Prostate gland (tissue), 2 donors: ENCODE data around the gene GABRE. TPM values are rescaled to one million over a fixed set of nuclear protein-coding genes. Genes with fewer than 3 reads are reported as not detected.

Experiments used
- DNase-seq: peaks from one replicate; pipeline ENCODE4 v3.0.0-alpha.2; 2019; ENCODE audit warnings: low spot score
- H3K27ac ChIP-seq, 2 donors: fragments of 200-600 bp; sonication (generic); 2 replicates each; pipeline ENCODE4 v1.5.1; 2017 to 2019
- H3K27me3 ChIP-seq: fragments of 200-600 bp; sonication (generic); replicated peaks from 2 replicates; pipeline ENCODE4 v1.5.1; 2019; ENCODE audit not compliant: insufficient read depth
- H3K36me3 ChIP-seq, 2 donors: fragments of 200-600 bp; sonication (generic); 1 replicate in 1 of 2; 2 replicates in 1 of 2; pipeline versions ENCODE4 v1.5.1 to v1.8.1; 2017 to 2019
- H3K4me1 ChIP-seq: fragments of 200-600 bp; sonication (generic); replicated peaks from 2 replicates; pipeline ENCODE4 v1.5.1; 2019
- H3K4me3 ChIP-seq, 2 donors: fragments of 200-600 bp; sonication (generic); 2 replicates each; pipeline ENCODE4 v1.5.1; 2017 to 2019
- H3K9me3 ChIP-seq: fragments of 200-600 bp; sonication (generic); 2 replicates; pipeline ENCODE4 v1.5.1; 2017
- CTCF ChIP-seq, 4 experiments: fragments of 200-600 bp in 2 of 4; fragments of 450-650 bp in 2 of 4; sonication (generic) in 2 of 4; IDR thresholded peaks; 1 replicate in 3 of 4; 2 replicates in 1 of 4; pipeline ENCODE4 v1.5.1; 2016 to 2019; ENCODE audit warnings: antibody characterized with exemption in 4 of 4, mild to moderate bottlenecking in 2 of 4, moderate library complexity in 2 of 4
- POLR2A ChIP-seq: fragments of 450-650 bp; IDR thresholded peaks from one replicate; pipeline ENCODE4 v1.6.1; 2016; ENCODE audit warnings: antibody characterized with exemption, mild to moderate bottlenecking
- POLR2AphosphoS5 ChIP-seq: sonication (generic); formaldehyde crosslinking; IDR thresholded peaks from one replicate; pipeline ENCODE4 v1.6.1; 2017; ENCODE audit warnings: antibody characterized with exemption
- WGBS: methylation state at CpG from one replicate; pipeline ENCODE4 v1.1.5; 2018; 5-methylcytosine and 5-hydroxymethylcytosine counted together
- intact Hi-C: fragments of 100-400 bp; cut with DNase I; formaldehyde crosslinking; loops from one replicate; pipeline ENCODE4 v1.14.2; 2022
- total RNA-seq, 2 donors: library from RNA; depleted of rRNA; stranded (reverse); fragments of >200 nt; gene quantifications; one replicate each; pipeline ENCODE4 v1.1.0, GENCODE V29; 2016

The GABRE gene
- total RNA-seq, 2 donors from 2014 or later = 11.2 to 46.1 TPM

GRCh38 chrX:151929126-151929525 is 45.4 kb downstream of the GABRE start:
- DNase-seq = no peak
- TF ChIP-seq POLR2A = no peak
- TF ChIP-seq CTCF (IDR thresholded peaks at IDR 0.05) = no peak
- no peak for TF ChIP-seq POLR2AphosphoS5
- Histone ChIP-seq H3K9me3 (no peaks in the 10 kb centered on the region), H3K4me3 (no peak overlapping the region), H3K27ac (no peak overlapping the region), H3K36me3 (no peaks in the 10 kb centered on the region), H3K27me3 (no peaks in the 10 kb centered on the region), H3K4me1 (no peaks in the 10 kb centered on the region)
- intact Hi-C loops = no loop called here
- 63% methylated on average over 3 of the region's 4 CpGs for WGBS

- Histone ChIP-seq H3K4me1 (no peaks in the 10 kb centered on the region), H3K4me3 (no peak overlapping the region), H3K9me3 (no peaks in the 10 kb centered on the region), H3K27ac (no peak overlapping the region), H3K36me3 (no peaks in the 10 kb centered on the region), H3K27me3 (no peaks in the 10 kb centered on the region)
- TF ChIP-seq CTCF (IDR thresholded peaks at IDR 0.05) (no peak), POLR2AphosphoS5 (no peak), POLR2A (no peak)
- no peak for DNase-seq
- intact Hi-C loops = no loop called here
- WGBS = 100% methylated on average over 5 of the region's 6 CpGs
These were observed 50.8 kb downstream of the GABRE start for GRCh38 chrX:151923648-151924047.

DNA sequence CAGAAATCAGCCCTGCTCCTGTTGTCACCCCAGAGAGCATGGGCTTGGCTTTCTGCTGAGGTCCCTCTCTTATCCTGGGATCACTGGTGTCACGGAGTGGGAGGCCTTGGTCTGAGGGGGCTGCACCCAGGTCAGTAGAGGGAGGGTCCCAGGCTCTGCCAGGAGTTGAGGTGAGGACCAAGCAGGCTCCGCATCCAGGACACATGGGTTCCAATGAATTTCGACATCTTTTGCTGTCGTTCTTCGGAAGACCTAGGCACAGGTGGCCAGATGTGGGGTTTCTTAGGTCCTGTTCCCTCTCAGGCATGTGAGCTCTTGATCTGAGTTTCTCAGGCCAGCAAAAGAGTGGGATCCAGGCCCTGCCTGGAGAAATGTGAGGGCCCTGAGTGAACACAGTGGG is 51.8 kb downstream of the GABRE start:
- intact Hi-C loops = no loop called here
- 100% methylated on average over 4 of the region's 5 CpGs for WGBS

DNA sequence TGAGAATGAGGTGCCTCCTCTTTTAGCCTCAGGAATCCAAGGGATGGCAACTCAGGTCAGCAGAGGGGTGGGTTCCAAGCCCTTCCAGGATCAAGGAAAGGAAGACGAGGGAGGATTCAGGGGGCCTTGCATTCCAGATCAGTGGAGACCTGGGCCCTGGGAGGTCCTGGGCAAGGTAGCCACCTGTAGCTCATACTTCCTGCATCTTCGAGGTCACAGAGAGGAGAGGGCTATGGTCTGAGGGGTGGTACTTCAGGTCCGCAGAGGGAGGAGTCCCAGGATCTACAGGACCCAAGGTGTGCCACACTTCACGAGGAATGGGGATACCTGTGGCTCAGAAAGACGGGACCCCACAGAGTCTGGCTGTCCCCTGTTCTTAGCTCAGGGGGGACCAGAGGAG is 52.6 kb downstream of the GABRE start:
- DNase-seq = no peak
- no peaks in the 10 kb centered on the region for H3K4me1 ChIP-seq
- no peaks in the 10 kb centered on the region for H3K27me3 ChIP-seq
- no peak overlapping the region for H3K27ac ChIP-seq
- intact Hi-C loops = no loop called here
- H3K4me3 ChIP-seq = no peak overlapping the region
- 93% methylated on average over 5 of the region's 5 CpGs for WGBS
- H3K9me3 ChIP-seq = no peaks in the 10 kb centered on the region
- H3K36me3 ChIP-seq = no peaks in the 10 kb centered on the region
- no peak for TF ChIP-seq POLR2A
- no peak for TF ChIP-seq CTCF (IDR thresholded peaks at IDR 0.05)
- no peak for TF ChIP-seq POLR2AphosphoS5

More for the DNA sequence above, 51.8 kb downstream of the GABRE start:
- no peak for DNase-seq
- Histone ChIP-seq H3K4me3 (no peak overlapping the region), H3K9me3 (no peaks in the 10 kb centered on the region), H3K27me3 (no peaks in the 10 kb centered on the region), H3K36me3 (no peaks in the 10 kb centered on the region), H3K4me1 (no peaks in the 10 kb centered on the region), H3K27ac (no peak overlapping the region)
- TF ChIP-seq CTCF (IDR thresholded peaks at IDR 0.05) = no peak
- no peak for TF ChIP-seq POLR2A
- TF ChIP-seq POLR2AphosphoS5 = no peak

DNA sequence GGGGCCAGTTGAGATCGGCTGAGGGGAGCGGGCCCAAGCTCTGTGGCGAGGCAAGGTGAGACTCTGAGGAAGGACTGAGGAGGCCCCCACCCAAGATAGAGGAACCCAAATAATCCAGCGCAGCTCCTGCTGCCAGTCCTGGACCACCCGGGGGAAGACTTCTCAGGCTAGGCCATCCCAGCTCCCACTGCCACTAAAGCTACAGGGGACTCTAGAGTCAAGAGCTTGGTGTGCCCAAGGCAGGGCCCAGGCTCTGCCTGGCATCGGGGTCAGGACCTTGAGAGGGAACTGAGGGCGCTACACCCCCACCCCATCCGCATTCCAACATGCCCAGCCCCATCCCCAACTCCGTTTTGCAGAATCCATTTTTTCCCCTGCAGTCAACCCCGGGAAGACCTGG is 53.2 kb downstream of the GABRE start:
- Histone ChIP-seq H3K27ac (no peak overlapping the region), H3K36me3 (no peaks in the 10 kb centered on the region), H3K9me3 (no peaks in the 10 kb centered on the region), H3K4me3 (no peak overlapping the region), H3K27me3 (no peaks in the 10 kb centered on the region), H3K4me1 (no peaks in the 10 kb centered on the region)
- intact Hi-C loops = no loop called here
- WGBS = 96% methylated on average over 8 of the region's 10 CpGs
- no peak for DNase-seq
- TF ChIP-seq CTCF (IDR thresholded peaks at IDR 0.05) (no peak), POLR2AphosphoS5 (no peak), POLR2A (no peak)
